ENCODE data around the gene DLG1.

Gene DLG1

GRCh38 chr3:197312431-197312830 lies 14.0 kb upstream of the DLG1 start:
- no peak for DNase-seq

- DNase-seq, result no peak
These were observed 13.2 kb upstream of the DLG1 start for GRCh38 chr3:197311591-197311990.

GRCh38 chr3:197309528-197310361 lies 11.3 kb upstream of the DLG1 start:
- DNase-seq, result peak; percentile 98

GRCh38 chr3:197308591-197308990 lies 10.2 kb upstream of the DLG1 start:
- peak; percentile 79 for DNase-seq

GRCh38 chr3:197306374-197307086 lies 8.1 kb upstream of the DLG1 start:
- DNase-seq, result peak; percentile 93

GRCh38 chr3:197305854-197306253 lies 7.4 kb upstream of the DLG1 start:
- DNase-seq, result peak; percentile 86

GRCh38 chr3:197303452-197303851 lies 5.0 kb upstream of the DLG1 start:
- no peak for DNase-seq

- peak; percentile 92 for DNase-seq
These were observed 4.4 kb upstream of the DLG1 start for GRCh38 chr3:197302696-197303341.

GRCh38 chr3:197302033-197302432 lies 3.6 kb upstream of the DLG1 start:
- no peak for DNase-seq

- DNase-seq, result no peak
These were observed 1.9 kb upstream of the DLG1 start for GRCh38 chr3:197300361-197300760.

GRCh38 chr3:197298945-197299854 lies 788 bp upstream of the DLG1 start:
- no peak for DNase-seq

- peak; percentile 91 for DNase-seq
These were observed 704 bp downstream of the DLG1 start for GRCh38 chr3:197297476-197298340.

- DNase-seq, result no peak
These were observed 1.4 kb downstream of the DLG1 start for GRCh38 chr3:197297002-197297401.

- no peak for DNase-seq
These were observed 1.9 kb downstream of the DLG1 start for GRCh38 chr3:197296545-197296944.

GRCh38 chr3:197295871-197296270 lies 2.5 kb downstream of the DLG1 start:
- DNase-seq, result no peak

GRCh38 chr3:197293605-197294237 lies 4.7 kb downstream of the DLG1 start:
- DNase-seq, result no peak

GRCh38 chr3:197292648-197293047 lies 5.8 kb downstream of the DLG1 start:
- DNase-seq, result no peak

- DNase-seq, result no peak
These were observed 6.2 kb downstream of the DLG1 start for GRCh38 chr3:197292083-197292646.

GRCh38 chr3:197289726-197290125 lies 8.7 kb downstream of the DLG1 start:
- no peak for DNase-seq

GRCh38 chr3:197286678-197287077 lies 11.7 kb downstream of the DLG1 start:
- DNase-seq, result no peak

- no peak for DNase-seq
These were observed 12.9 kb downstream of the DLG1 start for GRCh38 chr3:197285557-197285956.

Measured in fibroblast of skin of right biceps (primary cell).